GM19455 (cell line): ENCODE data around the gene PVRIG.
A peak's percentile ranks its signal among the peaks of the same experiment; 100 is the strongest.
"Not testable (repeated sequence)": the region's sequence is repeated elsewhere in the genome, so short reads cannot be mapped to it uniquely, and the experiment has no call there.

ENCODE experiments used
- ATAC-seq: cut with Tn5 transposase; IDR thresholded peaks from one replicate; pipeline ENCODE4 v1.9.1; 2021; ENCODE audit not compliant: unreplicated experiment

The PVRIG gene

GRCh38 chr7:100219801-100220585 lies at the start of gene PVRIG:
PVRIG (plus strand) TSS chr7:100219949; CDS start chr7:100219971, 22 bp downstream.
- not testable (repeated sequence) for ATAC-seq

GRCh38 chr7:100170101-100170897 lies 49.5 kb upstream of the PVRIG start:
- ATAC-seq = no peak

GRCh38 chr7:100171087-100171681 lies 48.6 kb upstream of the PVRIG start:
- ATAC-seq = no peak

- ATAC-seq = no peak
Measured at GRCh38 chr7:100171840-100172239, 47.9 kb upstream of the PVRIG start.

- no peak for ATAC-seq
Measured at GRCh38 chr7:100173806-100174495, 45.8 kb upstream of the PVRIG start.

GRCh38 chr7:100174582-100174981 lies 45.2 kb upstream of the PVRIG start:
- no peak for ATAC-seq

- ATAC-seq = no peak
Measured at GRCh38 chr7:100175296-100175935, 44.3 kb upstream of the PVRIG start.

- ATAC-seq = no peak
Measured at GRCh38 chr7:100176096-100177044, 43.4 kb upstream of the PVRIG start.

- ATAC-seq = peak; percentile 89
Measured at GRCh38 chr7:100177045-100178001, 42.4 kb upstream of the PVRIG start, which contains the start of the genes GPC2 and STAG3. GPC2 (minus strand) TSS chr7:100177381; CDS start chr7:100177199, 182 bp downstream. STAG3 (plus strand) TSS chr7:100177918; CDS start chr7:100180557, 2,639 bp downstream.

- not testable (repeated sequence) for ATAC-seq
Measured at GRCh38 chr7:100180084-100180483, 39.7 kb upstream of the PVRIG start.

- ATAC-seq = not testable (repeated sequence)
Measured at GRCh38 chr7:100182616-100183015, 37.1 kb upstream of the PVRIG start.

- ATAC-seq = not testable (repeated sequence)
Measured at GRCh38 chr7:100183090-100183489, 36.7 kb upstream of the PVRIG start.

- no peak for ATAC-seq
Measured at GRCh38 chr7:100185726-100186125, 34.0 kb upstream of the PVRIG start.

- no peak for ATAC-seq
Measured at GRCh38 chr7:100189061-100189460, 30.7 kb upstream of the PVRIG start.

- no peak for ATAC-seq
Measured at GRCh38 chr7:100190048-100190711, 29.6 kb upstream of the PVRIG start.

GRCh38 chr7:100191775-100192174 lies 28.0 kb upstream of the PVRIG start:
- ATAC-seq = no peak

GRCh38 chr7:100192281-100192862 lies 27.4 kb upstream of the PVRIG start:
- ATAC-seq = not testable (repeated sequence)
